ENCODE measurements around the gene IPO4.

Gene IPO4

GRCh38 chr14:24145219-24145618 lies 43.4 kb downstream of the IPO4 start:
- H3K4me3 ChIP-seq (ENCODE audit: low read depth, low read length) = peak overlapping the region; percentile 84
- TF ChIP-seq CTCF (IDR thresholded peaks at IDR 0.05; ENCODE audit: low read depth, low read length, missing control alignments) = no peak
- DNase-seq (ENCODE audit: low read depth) = no peak

- DNase-seq (ENCODE audit: low read depth) = no peak
- no peak for TF ChIP-seq CTCF (IDR thresholded peaks at IDR 0.05; ENCODE audit: low read depth, low read length, missing control alignments)
- H3K4me3 ChIP-seq (ENCODE audit: low read depth, low read length) = no peak overlapping the region
These were observed 44.2 kb downstream of the IPO4 start for GRCh38 chr14:24144451-24144850.

- DNase-seq (ENCODE audit: low read depth) = no peak
These were observed 45.1 kb downstream of the IPO4 start for GRCh38 chr14:24143511-24143910.

GRCh38 chr14:24141097-24141880 lies 47.3 kb downstream of the IPO4 start, which contains the start of gene EMC9:
EMC9 (minus strand) TSS chr14:24141591; CDS start chr14:24141304, 287 bp downstream.
- DNase-seq (ENCODE audit: low read depth) = peak; percentile 99
- H3K4me3 ChIP-seq (ENCODE audit: low read depth, low read length) = peak within 1 kb of the TSS; percentile 70
- peak; percentile 34 for TF ChIP-seq CTCF (IDR thresholded peaks at IDR 0.05; ENCODE audit: low read depth, low read length, missing control alignments)

More at GRCh38 chr14:24143511-24143910, 45.1 kb downstream of the IPO4 start:
- H3K4me3 ChIP-seq (ENCODE audit: low read depth, low read length) = no peak overlapping the region
- no peak for TF ChIP-seq CTCF (IDR thresholded peaks at IDR 0.05; ENCODE audit: low read depth, low read length, missing control alignments)

GRCh38 chr14:24139272-24139934 lies 49.2 kb downstream of the IPO4 start:
- no peak for DNase-seq (ENCODE audit: low read depth)
- TF ChIP-seq CTCF (IDR thresholded peaks at IDR 0.05; ENCODE audit: low read depth, low read length, missing control alignments) = peak; percentile 24

GRCh38 chr14:24138396-24139271 lies 50.0 kb downstream of the IPO4 start:
- H3K4me3 ChIP-seq (ENCODE audit: low read depth, low read length) = no peak overlapping the region; the same call in 1 of the 2 replicates
- DNase-seq (ENCODE audit: low read depth) = no peak
- TF ChIP-seq CTCF (IDR thresholded peaks at IDR 0.05; ENCODE audit: low read depth, low read length, missing control alignments) = no peak

More at GRCh38 chr14:24139272-24139934, 49.2 kb downstream of the IPO4 start:
- peak overlapping the region; percentile 70 for H3K4me3 ChIP-seq (ENCODE audit: low read depth, low read length)

Data from GM12864 (cell line).